HL-60/S4 treated with retinoic acid at 250 ng/mL for 4 days and 3 days (cell line): Measurements from ENCODE around the gene PRX.
"Not testable (repeated sequence)": the region's sequence is repeated elsewhere in the genome, so short reads cannot be mapped to it uniquely, and the experiment has no call there.

ENCODE experiments used
- in situ Hi-C: fragments of 300-500 bp; cut with MboI; formaldehyde crosslinking; loops from 2 replicates; pipeline ENCODE4 v1.7.0; 2022; ENCODE audit warnings: low sequenced_read_pairs

The PRX gene

DNA sequence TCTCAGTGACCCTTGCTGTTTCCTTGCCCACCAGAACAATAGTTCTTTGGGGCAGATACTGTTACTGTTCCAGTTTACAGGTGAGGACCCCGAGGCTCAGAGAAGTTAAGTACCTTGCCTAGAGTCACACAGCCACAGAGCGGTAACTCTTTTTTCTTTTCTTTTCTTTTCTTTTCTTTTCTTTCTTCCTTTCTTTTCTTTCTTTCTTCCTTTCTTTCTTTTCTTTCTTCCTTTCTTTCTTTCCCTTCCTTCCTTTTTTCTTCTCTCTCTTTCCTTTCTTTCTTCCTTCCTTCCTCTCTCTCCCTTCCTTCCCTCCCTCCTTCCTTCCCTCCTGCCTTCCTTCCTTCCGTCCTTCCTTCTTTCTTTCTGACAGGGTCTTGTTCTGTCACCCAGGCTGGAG, 4.9 kb upstream of the PRX start:
- in situ Hi-C loops = no loop called here

- in situ Hi-C loops = no loop called here
These were observed 4.4 kb upstream of the PRX start for GRCh38 chr19:40417643-40417981.

- in situ Hi-C loops = no loop called here
These were observed 3.9 kb upstream of the PRX start for GRCh38 chr19:40416918-40417642.

GRCh38 chr19:40415768-40416167, 2.6 kb upstream of the PRX start:
- in situ Hi-C loops = no loop called here

GRCh38 chr19:40414542-40415535, 1.7 kb upstream of the PRX start:
- in situ Hi-C loops = no loop called here

DNA sequence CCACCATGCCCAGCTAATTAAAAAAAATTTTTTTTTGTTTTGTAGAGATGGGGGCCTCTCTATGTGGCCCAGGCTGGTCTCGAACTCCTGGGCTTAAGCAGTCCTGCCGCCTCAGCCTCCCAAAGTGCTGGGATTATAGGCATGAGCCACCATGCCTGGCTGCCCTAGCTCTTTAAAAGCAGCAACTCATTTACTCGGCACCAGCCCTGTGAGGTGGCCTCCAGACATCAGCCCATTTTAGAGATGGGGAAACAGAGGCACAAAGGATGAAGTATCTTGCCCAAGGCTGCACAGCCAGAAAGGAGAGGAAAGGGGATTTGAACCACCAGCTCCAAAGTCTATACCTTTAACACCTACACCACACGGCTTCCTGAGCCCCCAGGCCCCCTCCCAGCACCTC, 312 bp downstream of the PRX start:
- in situ Hi-C loops = no loop called here

DNA sequence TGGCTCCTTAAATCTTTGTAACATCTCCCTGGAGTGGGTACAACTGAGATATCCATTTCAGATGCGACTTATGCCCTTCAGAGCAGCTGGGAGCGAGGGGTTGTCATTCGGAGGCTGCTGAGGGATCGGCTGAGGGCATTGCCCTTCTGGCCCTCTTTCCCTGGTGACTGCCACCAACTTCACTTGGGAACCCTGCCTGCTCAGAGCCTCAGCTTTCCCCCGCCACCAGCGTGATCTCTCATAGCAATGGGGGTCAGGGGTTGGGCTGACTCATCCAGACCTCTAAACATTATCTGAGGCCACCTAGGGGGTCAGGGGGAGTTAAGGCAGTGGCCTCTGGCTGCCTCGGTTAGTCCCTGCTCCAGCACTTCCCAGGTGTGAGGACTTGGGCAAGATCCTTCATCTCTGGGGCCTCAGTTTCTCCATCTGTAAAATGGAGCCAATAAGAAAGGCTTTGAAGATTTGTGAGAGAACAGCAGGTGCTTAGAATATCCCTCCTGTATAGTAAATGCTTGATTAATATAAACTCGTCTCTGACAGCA, 1.1 kb downstream of the PRX start:
- in situ Hi-C loops = no loop called here

DNA sequence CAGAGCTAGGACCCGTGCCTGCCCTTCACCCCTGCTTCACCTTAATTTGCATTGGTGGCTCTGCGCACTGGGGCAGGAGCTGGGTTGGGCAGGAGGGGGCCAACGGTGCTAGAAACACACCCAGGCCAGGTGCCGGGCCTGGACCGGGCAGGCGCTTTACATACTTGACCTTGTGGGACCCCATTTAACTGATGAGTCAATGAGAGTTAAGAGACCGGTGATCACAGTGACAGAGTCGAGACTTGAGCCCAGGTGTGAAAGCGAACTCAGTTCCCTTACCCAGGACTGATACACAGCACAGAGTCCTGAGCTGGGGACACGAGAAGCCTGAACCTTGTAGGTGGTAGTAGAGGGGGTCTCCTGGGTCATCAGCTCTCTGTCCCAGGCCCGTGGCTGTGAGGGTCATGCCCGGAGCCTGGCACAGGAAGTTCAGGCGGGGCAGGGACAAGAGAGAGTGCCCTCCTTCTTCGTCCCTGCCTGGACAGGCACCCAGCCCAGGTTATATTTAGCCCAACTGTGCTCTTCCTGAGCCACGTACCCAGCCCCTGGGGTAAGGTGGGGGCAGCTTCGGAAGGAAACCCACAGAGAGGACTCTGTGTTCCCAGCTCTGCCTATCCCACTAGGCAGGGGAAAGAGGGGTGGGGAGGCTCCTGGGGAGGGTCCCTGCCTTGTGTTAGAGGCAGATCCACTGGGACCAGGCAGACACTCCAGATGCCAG, 1.9 kb downstream of the PRX start:
- in situ Hi-C loops = no loop called here

DNA sequence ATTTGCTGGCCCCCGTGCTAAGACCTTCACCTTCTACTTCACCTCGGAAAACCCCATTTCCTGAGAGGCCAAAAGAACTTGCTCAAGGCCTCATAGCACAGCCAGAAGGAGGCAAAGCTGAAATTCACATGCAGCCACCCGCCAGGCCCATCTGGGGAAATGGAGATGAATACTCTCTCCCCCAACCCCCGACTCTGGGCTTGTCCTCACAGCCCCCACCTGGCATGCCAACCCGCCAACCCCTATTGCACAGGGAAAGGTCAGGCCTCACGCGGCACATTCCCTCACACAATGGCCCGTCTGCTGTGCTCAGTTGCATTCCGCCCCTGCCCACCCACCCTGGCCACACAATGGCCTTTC, 3.2 kb downstream of the PRX start:
- in situ Hi-C loops = no loop called here

- in situ Hi-C loops = not testable (repeated sequence)
These were observed 4.6 kb downstream of the PRX start for GRCh38 chr19:40408598-40408925.

DNA sequence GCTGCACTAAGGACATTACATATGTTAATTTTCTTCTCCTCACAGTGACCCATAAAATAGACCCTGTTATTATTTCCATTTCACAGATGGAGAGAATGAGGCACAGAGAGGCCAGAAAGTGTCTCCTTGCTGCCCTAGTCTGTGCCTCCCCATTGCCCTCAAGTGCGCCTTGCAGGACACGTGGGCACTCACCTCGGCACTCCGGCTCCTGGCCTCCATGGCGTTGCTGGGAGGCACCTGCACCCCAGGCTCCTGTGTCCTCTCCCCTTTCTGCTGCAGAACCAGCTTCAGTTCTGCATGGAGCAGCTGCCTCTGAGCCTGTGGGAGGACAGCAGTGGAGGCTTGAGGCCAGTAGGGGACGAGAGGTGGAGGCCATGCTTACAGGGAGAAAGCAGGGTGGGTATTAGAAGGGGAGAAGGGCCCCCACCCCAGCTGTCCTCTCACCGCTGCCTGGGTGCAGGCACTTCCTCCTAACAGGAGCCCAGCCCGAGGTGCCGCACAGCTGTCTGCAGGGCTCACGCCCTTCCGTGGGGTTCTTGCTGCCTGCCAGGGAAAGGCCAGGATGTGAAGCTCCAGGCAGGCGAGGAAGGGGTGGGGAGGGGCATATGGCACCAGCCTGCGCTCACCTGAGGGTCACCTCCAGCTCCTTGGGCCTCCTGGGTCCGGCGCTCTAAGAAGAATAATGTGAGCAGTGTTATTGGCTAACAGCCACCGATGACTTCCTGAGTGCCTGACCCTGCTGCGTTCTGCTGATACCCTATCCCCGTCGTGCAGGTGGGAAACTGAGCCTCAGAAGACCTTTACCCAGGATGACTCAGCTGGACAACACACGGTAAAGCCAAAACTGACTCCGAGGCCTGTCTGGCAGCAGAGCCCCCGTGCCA, 5.2 kb downstream of the PRX start:
- in situ Hi-C loops = no loop called here

GRCh38 chr19:40403262-40403984, 9.8 kb downstream of the PRX start:
- in situ Hi-C loops = no loop called here

GRCh38 chr19:40400559-40400958, 12.6 kb downstream of the PRX start:
- in situ Hi-C loops = no loop called here

DNA sequence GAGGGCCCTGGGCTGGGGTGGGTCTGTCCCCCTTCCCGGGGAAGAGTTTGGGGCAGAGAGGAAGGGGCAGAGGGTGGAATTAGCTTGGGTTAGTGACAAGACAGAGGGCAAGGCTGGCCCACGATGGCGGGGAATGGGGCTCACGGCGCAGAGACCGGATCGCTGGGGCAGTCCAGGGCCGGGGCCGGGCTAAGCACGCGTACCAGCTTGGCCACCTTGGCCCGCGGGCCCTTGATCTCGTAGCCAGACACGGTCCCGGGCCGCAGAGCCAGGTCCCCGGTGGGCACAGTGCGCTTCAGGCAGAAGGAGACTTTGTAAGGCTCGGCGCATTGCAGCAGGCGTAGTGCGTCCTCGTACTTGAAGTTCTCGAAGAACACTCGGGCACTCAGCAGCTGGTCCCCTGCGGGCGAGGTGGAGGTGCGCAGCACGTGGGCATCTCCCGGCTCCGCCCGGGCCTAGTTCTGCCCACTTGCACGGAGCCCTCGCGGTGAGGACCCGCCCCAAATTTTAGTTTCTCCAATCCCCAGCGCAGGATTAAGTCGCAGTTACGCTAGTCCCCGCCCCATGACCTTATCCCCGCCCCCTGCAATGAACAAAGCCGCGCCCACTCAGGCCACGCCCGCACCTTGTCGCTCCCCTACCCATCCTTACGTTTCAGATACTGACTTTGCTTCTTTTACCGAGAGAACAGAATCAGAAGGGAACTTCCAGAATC, 14.6 kb downstream of the PRX start:
- in situ Hi-C loops = no loop called here

DNA sequence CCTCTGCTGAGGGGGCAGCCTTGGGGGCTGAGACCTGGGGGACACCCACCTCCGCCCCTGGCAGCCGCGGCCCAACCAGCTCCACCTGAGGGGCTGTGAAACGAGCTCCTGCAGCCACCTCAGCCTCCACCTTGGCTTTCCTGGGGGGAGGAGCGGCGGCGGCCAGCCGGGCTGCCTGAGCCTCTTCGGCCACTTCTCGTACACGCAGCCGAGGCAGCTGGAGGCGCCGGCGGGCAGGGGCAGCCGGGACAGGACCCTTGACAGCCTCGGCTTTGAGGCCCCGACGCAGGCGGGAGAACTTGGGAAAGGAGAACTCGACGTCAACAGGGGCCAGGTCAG, 15.6 kb downstream of the PRX start:
- in situ Hi-C loops = no loop called here

DNA sequence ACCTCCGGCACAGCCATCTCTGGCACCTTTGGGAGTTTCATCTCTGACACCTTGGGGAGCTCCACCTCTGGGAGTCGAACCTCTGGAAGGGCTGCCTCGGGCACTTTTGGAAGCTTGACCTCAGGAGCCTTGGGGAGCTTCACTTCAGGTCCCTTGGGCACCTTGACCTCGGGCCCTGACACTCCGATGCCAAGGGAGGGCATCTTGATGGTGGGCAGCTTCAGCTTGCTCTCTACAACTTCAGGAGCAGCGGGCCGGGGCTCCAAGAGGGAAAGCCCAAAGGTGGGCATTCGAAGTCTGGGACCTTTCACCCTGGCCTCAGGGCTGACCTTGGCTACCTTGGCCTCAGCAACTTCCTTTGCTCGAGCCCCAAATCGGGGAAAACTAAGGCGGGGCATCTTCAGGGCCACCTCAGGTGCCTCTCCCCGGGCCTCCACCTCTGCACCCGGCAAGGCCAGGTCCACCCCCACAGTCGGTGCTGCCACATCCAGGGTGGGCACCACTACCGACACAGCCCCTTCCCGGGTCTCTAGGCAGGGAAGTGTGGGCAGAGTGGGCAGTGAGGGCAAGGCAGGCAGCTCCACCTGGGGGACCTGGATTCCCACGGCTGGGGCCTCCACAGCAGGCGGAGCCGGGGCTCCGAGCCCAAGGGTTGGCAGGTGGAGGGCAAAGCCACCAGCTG, 16.2 kb downstream of the PRX start:
- in situ Hi-C loops = no loop called here

DNA sequence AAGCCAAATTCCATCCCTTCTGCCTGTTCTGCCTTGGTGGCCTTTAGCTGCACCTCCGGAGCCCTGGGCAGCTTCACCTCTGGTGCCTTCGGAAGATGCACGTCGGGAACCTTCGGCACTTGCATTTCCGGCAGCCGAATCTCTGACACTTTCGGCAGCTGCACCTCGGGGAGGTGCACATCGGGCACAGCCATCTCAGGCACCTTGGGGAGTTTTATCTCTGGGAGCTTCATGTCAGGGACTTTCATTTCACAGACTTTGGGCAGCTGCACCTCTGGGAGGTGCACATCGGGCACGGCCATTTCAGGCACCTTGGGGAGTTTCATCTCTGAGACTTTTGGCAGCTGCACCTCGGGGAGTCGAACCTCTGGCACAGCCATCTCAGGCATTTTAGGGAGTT, 17.2 kb downstream of the PRX start:
- in situ Hi-C loops = no loop called here

DNA sequence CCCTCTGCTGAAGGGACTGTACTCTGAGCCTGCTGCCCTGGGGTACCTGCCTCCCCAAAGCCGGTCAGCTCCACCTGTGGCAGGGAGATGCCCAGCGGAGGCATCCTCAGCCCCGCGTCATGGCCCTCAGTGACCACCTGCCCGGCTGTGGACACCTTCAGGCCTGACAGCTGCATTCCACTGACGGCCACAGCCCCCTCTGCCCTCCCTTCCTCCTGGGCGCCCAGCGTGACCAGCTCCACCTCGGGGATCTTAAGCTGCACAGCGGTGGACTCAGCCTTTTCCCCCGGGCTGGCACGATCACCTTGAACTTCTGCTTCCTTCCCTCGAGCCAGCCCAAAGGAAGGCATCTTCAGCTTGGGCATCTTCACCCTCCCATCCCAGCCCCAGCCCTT, 18.4 kb downstream of the PRX start:
- in situ Hi-C loops = no loop called here
